ENCODE results near the gene CHST8.

- TF ChIP-seq CTCF (IDR thresholded peaks at IDR 0.05), result no peak
- TF ChIP-seq POLR2A (IDR thresholded peaks at IDR 0.05), result no peak
These were observed 4.9 kb upstream of the CHST8 start for GRCh38 chr19:33616857-33617256.
